Smooth muscle cell of the coronary artery (primary cell): ENCODE results near the gene CYB561A3. TPM values are rescaled to one million over a fixed set of nuclear protein-coding genes. Genes with fewer than 3 reads are reported as not detected.

ENCODE experiments used
- total RNA-seq: library from RNA; depleted of rRNA; stranded (reverse); fragments of >200 nt; gene quantifications from 2 replicates; pipeline ENCODE4 v1.2.3, GENCODE V29; 2014; ENCODE audit warnings: low replicate concordance

The CYB561A3 gene
- 28.0 and 105 TPM in 2 replicates for total RNA-seq

GRCh38 chr11:61361741-61362541 lies at the start of gene CYB561A3, which contains the start of gene TMEM138:
Gene CYB561A3 (minus strand): TSS chr11:61361882. CDS start chr11:61356713, 5,169 bp downstream.
Gene TMEM138 (plus strand): TSS chr11:61362374. CDS start chr11:61364391, 2,017 bp downstream.

DNA sequence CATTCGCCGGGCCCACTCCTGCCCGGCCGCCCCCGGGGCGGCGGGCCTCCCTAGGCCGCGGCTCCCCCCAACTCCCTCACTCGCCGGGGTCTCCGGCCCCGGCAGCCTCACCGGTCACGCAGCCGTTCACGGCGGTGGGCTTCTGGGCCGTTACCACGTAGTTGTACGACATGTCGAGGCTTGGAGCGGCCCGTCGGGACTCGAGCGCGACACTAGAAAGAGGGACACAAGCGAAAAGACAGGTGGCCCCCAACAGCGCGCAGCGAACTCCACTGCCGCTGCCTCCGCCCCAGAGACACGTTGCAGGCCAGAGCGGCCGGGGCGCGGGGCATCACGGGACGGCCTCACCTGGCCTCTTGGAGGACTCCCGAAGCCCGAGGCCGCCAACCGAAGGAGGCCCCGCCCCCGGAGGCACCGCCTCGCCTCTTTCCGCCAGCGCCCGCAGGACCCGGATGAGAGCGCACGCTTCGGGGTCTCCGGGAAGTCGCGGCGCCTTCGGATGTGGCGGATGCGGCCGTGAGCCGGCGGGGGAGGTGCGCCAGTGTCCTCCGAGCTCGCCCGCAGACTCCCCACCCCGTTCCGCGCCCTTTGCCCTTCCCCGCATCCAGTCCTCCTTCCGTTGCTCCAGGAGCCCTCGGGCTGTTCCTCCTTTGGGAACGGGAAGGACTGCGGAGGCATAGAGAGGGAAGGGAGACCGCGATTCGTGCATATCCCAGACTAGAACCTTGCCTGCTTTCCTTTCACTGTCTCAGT lies 28.7 kb downstream of the CYB561A3 start, which contains the start of the genes DDB1 and TKFC:
Gene DDB1, minus strand, starts transcription at position 309 of the 753 bp plus-strand sequence. Its CDS starts 137 bp downstream, at position 172.
Gene TKFC, plus strand, starts transcription at position 432 of the 753 bp plus-strand sequence. CDS start 1,501 bp downstream, outside the sequence.

Other genes with a start within 250 kb of the CYB561A3 start
- 4.2 and 4.8 TPM in 2 replicates for gene VPS37C, start 200.5 kb downstream of the CYB561A3 start, total RNA-seq
- 2.8 TPM in 1 of 2 replicates, not detected in the other for gene PGA3, start 158.4 kb downstream of the CYB561A3 start, total RNA-seq
- 0.59 TPM in 1 of 2 replicates, not detected in the other for gene PGA4, start 139.5 kb downstream of the CYB561A3 start, total RNA-seq
- gene PGA5, start 120.7 kb downstream of the CYB561A3 start, total RNA-seq, result 1.1 TPM in 1 of 2 replicates, not detected in the other
- 0.38 and 3.3 TPM in 2 replicates for gene VWCE, start 66.6 kb downstream of the CYB561A3 start, total RNA-seq
- gene DDB1, start 28.8 kb downstream of the CYB561A3 start, total RNA-seq, result 299 and 506 TPM in 2 replicates
- gene TKFC, start 28.7 kb downstream of the CYB561A3 start, total RNA-seq, result 10.3 and 21.0 TPM in 2 replicates
- 10.4 and 26.0 TPM in 2 replicates for gene TMEM138, start 492 bp upstream of the CYB561A3 start, total RNA-seq
- gene TMEM216, start 30.7 kb upstream of the CYB561A3 start, total RNA-seq, result 10.4 and 10.6 TPM in 2 replicates
- 8.8 and 12.2 TPM in 2 replicates for gene CPSF7, start 68.1 kb upstream of the CYB561A3 start, total RNA-seq
- gene SDHAF2, start 68.2 kb upstream of the CYB561A3 start, total RNA-seq, result 23.6 and 43.7 TPM in 2 replicates
- gene LRRC10B, start 146.9 kb upstream of the CYB561A3 start, total RNA-seq, result not detected in 2 replicates
- gene SYT7, start 219.2 kb upstream of the CYB561A3 start, total RNA-seq, result 0.53 and 12.5 TPM in 2 replicates